GM12878 (cell line): ENCODE results near the gene TM9SF4.

ENCODE experiments used
- ATF2 ChIP-seq: IDR thresholded peaks from 2 replicates; pipeline ENCODE4 v1.6.1; 2012; ENCODE audit warnings: low read length, inconsistent platforms
- CREM ChIP-seq: IDR thresholded peaks from 2 replicates; pipeline ENCODE4 v1.6.1; 2014; ENCODE audit warnings: antibody characterized with exemption, low read depth
- CTCF ChIP-seq, 3 experiments: IDR thresholded peaks in 2 of 3; conservative IDR thresholded peaks in 1 of 3; 2 replicates each; pipeline ENCODE4 v1.5.1; 2011; ENCODE audit warnings: low read depth in 3 of 3, low read length in 3 of 3, mild to moderate bottlenecking in 3 of 3, control low read depth in 2 of 3, moderate library complexity in 2 of 3, inconsistent platforms in 1 of 3, mixed read lengths in 1 of 3; ENCODE audit not compliant: control insufficient read depth in 2 of 3, insufficient read depth in 1 of 3; ENCODE audit errors: extremely low read depth in 1 of 3
- NRF1 ChIP-seq: conservative IDR thresholded peaks from 2 replicates; pipeline ENCODE4 v1.6.1; 2011; ENCODE audit warnings: mild to moderate bottlenecking, low read depth, low read length, improper control_type of control experiment
- PBX3 ChIP-seq: IDR thresholded peaks from 2 replicates; pipeline ENCODE4 v1.6.1; 2011; ENCODE audit warnings: mild to moderate bottlenecking, low read depth, low read length, moderate library complexity; ENCODE audit not compliant: insufficient replicate concordance
- POLR2A ChIP-seq: IDR thresholded peaks from 2 replicates; pipeline ENCODE4 v1.6.1; 2011; ENCODE audit warnings: low read depth, mild to moderate bottlenecking, low read length

- TF ChIP-seq CREM (no peak), PBX3 (no peak), ATF2 (no peak), CTCF (IDR thresholded peaks at IDR 0.05 in 2 of 3, conservative IDR thresholded peaks at IDR 0.05 in 1 of 3; ENCODE audit: control insufficient read depth in 2 of 3, extremely low read depth in 1 of 3, insufficient read depth in 1 of 3, low read depth in 3 of 3, low read length in 3 of 3) (no peak), POLR2A (no peak), NRF1 (no peak)
These were observed 77.0 kb downstream of the TM9SF4 start for GRCh38 chr20:32186506-32186905.
